Measurements from ENCODE around the gene TLNRD1. TPM values are rescaled to one million over a fixed set of nuclear protein-coding genes. Genes with fewer than 3 reads are reported as not detected.

Gene TLNRD1
- total RNA-seq, 2 experiments from 2014 or later = 28.2 to 29.9 TPM

GRCh38 chr15:81024936-81025335 lies 24.2 kb downstream of the TLNRD1 start:
- no peak for DNase-seq
- Mint-ChIP-seq H3K4me3 (no peak overlapping the region), H3K27me3 (no peaks in the 10 kb centered on the region), H3K27ac (no peak overlapping the region), H3K4me1 (peaks cover 30% of the 10 kb centered on the region), H3K9me3 (peaks cover 5% of the 10 kb centered on the region), H3K36me3 (peaks cover 9% of the 10 kb centered on the region)

- Mint-ChIP-seq H3K36me3 (peaks cover 9% of the 10 kb centered on the region), H3K4me1 (peaks cover 32% of the 10 kb centered on the region), H3K27me3 (no peaks in the 10 kb centered on the region)
Measured at GRCh38 chr15:81025721-81026370, 25.1 kb downstream of the TLNRD1 start.

GRCh38 chr15:81026836-81027599 lies 26.3 kb downstream of the TLNRD1 start:
- H3K9me3 Mint-ChIP-seq = peaks cover 8% of the 10 kb centered on the region

More at GRCh38 chr15:81025721-81026370, 25.1 kb downstream of the TLNRD1 start:
- no peak for DNase-seq
- no peak overlapping the region for H3K27ac Mint-ChIP-seq
- H3K9me3 Mint-ChIP-seq = peaks cover 8% of the 10 kb centered on the region
- no peak overlapping the region for H3K4me3 Mint-ChIP-seq

GRCh38 chr15:81029414-81030300 lies 28.9 kb downstream of the TLNRD1 start:
- Mint-ChIP-seq H3K4me3 (no peak overlapping the region), H3K36me3 (peaks cover 5% of the 10 kb centered on the region), H3K27ac (no peak overlapping the region), H3K9me3 (peaks cover 8% of the 10 kb centered on the region), H3K4me1 (peaks cover 15% of the 10 kb centered on the region), H3K27me3 (no peaks in the 10 kb centered on the region)
- DNase-seq = no peak

More at GRCh38 chr15:81026836-81027599, 26.3 kb downstream of the TLNRD1 start:
- Mint-ChIP-seq H3K4me1 (peaks cover 32% of the 10 kb centered on the region), H3K4me3 (no peak overlapping the region), H3K27me3 (no peaks in the 10 kb centered on the region), H3K36me3 (peaks cover 9% of the 10 kb centered on the region), H3K27ac (no peak overlapping the region)
- no peak for DNase-seq

GRCh38 chr15:81030301-81030750 lies 29.6 kb downstream of the TLNRD1 start:
- no peak for DNase-seq
- H3K27ac Mint-ChIP-seq = no peak overlapping the region
- H3K4me3 Mint-ChIP-seq = no peak overlapping the region
- H3K4me1 Mint-ChIP-seq = peaks cover 15% of the 10 kb centered on the region
- peaks cover 8% of the 10 kb centered on the region for H3K9me3 Mint-ChIP-seq
- H3K36me3 Mint-ChIP-seq = peaks cover 5% of the 10 kb centered on the region
- no peaks in the 10 kb centered on the region for H3K27me3 Mint-ChIP-seq

GRCh38 chr15:81031203-81031602 lies 30.5 kb downstream of the TLNRD1 start:
- Mint-ChIP-seq H3K27ac (no peak overlapping the region), H3K4me1 (peaks cover 14% of the 10 kb centered on the region), H3K27me3 (no peaks in the 10 kb centered on the region), H3K9me3 (peaks cover 8% of the 10 kb centered on the region), H3K4me3 (no peak overlapping the region), H3K36me3 (peaks cover 5% of the 10 kb centered on the region)
- DNase-seq = no peak

GRCh38 chr15:81032355-81032754 lies 31.6 kb downstream of the TLNRD1 start:
- Mint-ChIP-seq H3K27me3 (no peaks in the 10 kb centered on the region), H3K4me3 (no peak overlapping the region), H3K9me3 (peaks cover 8% of the 10 kb centered on the region), H3K4me1 (peaks cover 7% of the 10 kb centered on the region), H3K27ac (no peak overlapping the region), H3K36me3 (peaks cover 5% of the 10 kb centered on the region)
- no peak for DNase-seq

- Mint-ChIP-seq H3K36me3 (peaks cover 5% of the 10 kb centered on the region), H3K4me3 (no peak overlapping the region), H3K9me3 (peaks cover 8% of the 10 kb centered on the region)
Measured at GRCh38 chr15:81032818-81033217, 32.1 kb downstream of the TLNRD1 start.

GRCh38 chr15:81033508-81033907 lies 32.8 kb downstream of the TLNRD1 start:
- Mint-ChIP-seq H3K9me3 (peaks cover 8% of the 10 kb centered on the region), H3K27me3 (no peaks in the 10 kb centered on the region), H3K4me3 (no peak overlapping the region), H3K36me3 (peaks cover 5% of the 10 kb centered on the region), H3K4me1 (peaks cover 7% of the 10 kb centered on the region), H3K27ac (no peak overlapping the region)
- no peak for DNase-seq

More at GRCh38 chr15:81032818-81033217, 32.1 kb downstream of the TLNRD1 start:
- no peak for DNase-seq
- no peak overlapping the region for H3K27ac Mint-ChIP-seq
- H3K27me3 Mint-ChIP-seq = no peaks in the 10 kb centered on the region
- H3K4me1 Mint-ChIP-seq = peaks cover 7% of the 10 kb centered on the region

GRCh38 chr15:81037952-81038743 lies 37.4 kb downstream of the TLNRD1 start:
- peaks cover 7% of the 10 kb centered on the region for H3K4me1 Mint-ChIP-seq
- no peaks in the 10 kb centered on the region for H3K9me3 Mint-ChIP-seq
- no peak overlapping the region for H3K27ac Mint-ChIP-seq
- H3K36me3 Mint-ChIP-seq = no peaks in the 10 kb centered on the region
- H3K27me3 Mint-ChIP-seq = peaks cover 4% of the 10 kb centered on the region
- no peak for DNase-seq
- no peak overlapping the region for H3K4me3 Mint-ChIP-seq

GRCh38 chr15:81038975-81039607 lies 38.4 kb downstream of the TLNRD1 start:
- no peak for DNase-seq
- Mint-ChIP-seq H3K36me3 (no peaks in the 10 kb centered on the region), H3K27ac (no peak overlapping the region), H3K4me1 (peaks cover 7% of the 10 kb centered on the region), H3K9me3 (no peaks in the 10 kb centered on the region), H3K4me3 (no peak overlapping the region), H3K27me3 (peaks cover 4% of the 10 kb centered on the region)

GRCh38 chr15:81040757-81041156 lies 40.0 kb downstream of the TLNRD1 start:
- Mint-ChIP-seq H3K4me3 (no peak overlapping the region), H3K9me3 (peaks cover 2% of the 10 kb centered on the region), H3K27ac (no peak overlapping the region), H3K27me3 (peaks cover 4% of the 10 kb centered on the region), H3K36me3 (no peaks in the 10 kb centered on the region), H3K4me1 (peaks cover 8% of the 10 kb centered on the region)
- no peak for DNase-seq

GRCh38 chr15:81043281-81043934 lies 42.7 kb downstream of the TLNRD1 start:
- Mint-ChIP-seq H3K27ac (no peak overlapping the region), H3K4me3 (no peak overlapping the region), H3K4me1 (peaks cover 11% of the 10 kb centered on the region), H3K27me3 (peaks cover 4% of the 10 kb centered on the region), H3K9me3 (peaks cover 5% of the 10 kb centered on the region), H3K36me3 (peaks cover 3% of the 10 kb centered on the region)
- no peak for DNase-seq
